A673 (cell line): ENCODE measurements around the gene C6orf52.

ENCODE experiments used
- CTCF ChIP-seq: fragments of 300-800, 200-600 bp; sonication (generic); conservative IDR thresholded peaks from 2 replicates; pipeline ENCODE4 v1.5.1; 2017; ENCODE audit warnings: low read depth, mild to moderate bottlenecking, antibody characterized with exemption, low read length, moderate library complexity, mixed read lengths
- EZH2 ChIP-seq: fragments of 200-600 bp; sonication (generic); IDR thresholded peaks from 2 replicates; pipeline ENCODE4 v1.6.1; 2017; ENCODE audit warnings: borderline replicate concordance, low read depth, mild to moderate bottlenecking, mixed read lengths, antibody characterized with exemption, low read length; ENCODE audit not compliant: poor library complexity, severe bottlenecking

DNA sequence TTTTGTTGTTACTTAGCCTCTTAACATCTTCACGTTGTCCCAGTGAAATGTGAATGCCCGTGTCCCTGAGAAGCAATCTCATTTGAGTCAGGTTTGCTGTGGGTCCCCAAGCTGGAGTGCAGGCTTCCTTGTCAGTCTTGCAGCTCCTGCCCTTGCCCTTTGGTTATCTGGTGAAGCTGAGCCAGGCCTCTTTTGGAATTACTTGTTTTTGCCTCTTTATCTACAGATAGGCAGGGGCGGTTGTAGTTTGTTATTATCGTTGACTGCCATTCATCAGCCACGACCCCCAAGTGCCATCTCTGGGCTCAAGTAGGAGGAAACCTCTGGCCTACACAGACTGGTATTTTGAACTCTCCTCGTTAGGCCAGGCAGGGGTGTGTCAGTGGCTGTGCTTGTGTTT, 30.6 kb upstream of the C6orf52 start:
- TF ChIP-seq CTCF = no peak
- TF ChIP-seq EZH2 = no peak
